Fibroblast of the aortic adventitia (primary cell): Measurements from ENCODE around the gene TAB2. TPM values are rescaled to one million over a fixed set of nuclear protein-coding genes. Genes with fewer than 3 reads are reported as not detected.
A peak's percentile ranks its signal among the peaks of the same experiment; 100 is the strongest.

Source experiments
- DNase-seq: peaks from one replicate; pipeline ENCODE4 v3.0.0-alpha.2; 2010; ENCODE audit warnings: low read depth
- H3K4me3 ChIP-seq: 2 replicates; pipeline ENCODE4 v1.5.1; 2011; ENCODE audit warnings: low read depth, mild to moderate bottlenecking, control low read depth, low read length, moderate library complexity
- total RNA-seq: library from RNA; depleted of rRNA; stranded (reverse); fragments of >200 nt; gene quantifications from 2 replicates; pipeline ENCODE4 v1.2.3, GENCODE V29; 2012; ENCODE audit warnings: low replicate concordance
- TF ChIP-seq, protein P1 (sequence below): IDR thresholded peaks from 2 replicates; pipeline ENCODE4 v1.5.1; 2011; ENCODE audit warnings: mild to moderate bottlenecking, low read length, control low read depth, inconsistent platforms; ENCODE audit not compliant: insufficient read depth

TAB2 gene, protein sequence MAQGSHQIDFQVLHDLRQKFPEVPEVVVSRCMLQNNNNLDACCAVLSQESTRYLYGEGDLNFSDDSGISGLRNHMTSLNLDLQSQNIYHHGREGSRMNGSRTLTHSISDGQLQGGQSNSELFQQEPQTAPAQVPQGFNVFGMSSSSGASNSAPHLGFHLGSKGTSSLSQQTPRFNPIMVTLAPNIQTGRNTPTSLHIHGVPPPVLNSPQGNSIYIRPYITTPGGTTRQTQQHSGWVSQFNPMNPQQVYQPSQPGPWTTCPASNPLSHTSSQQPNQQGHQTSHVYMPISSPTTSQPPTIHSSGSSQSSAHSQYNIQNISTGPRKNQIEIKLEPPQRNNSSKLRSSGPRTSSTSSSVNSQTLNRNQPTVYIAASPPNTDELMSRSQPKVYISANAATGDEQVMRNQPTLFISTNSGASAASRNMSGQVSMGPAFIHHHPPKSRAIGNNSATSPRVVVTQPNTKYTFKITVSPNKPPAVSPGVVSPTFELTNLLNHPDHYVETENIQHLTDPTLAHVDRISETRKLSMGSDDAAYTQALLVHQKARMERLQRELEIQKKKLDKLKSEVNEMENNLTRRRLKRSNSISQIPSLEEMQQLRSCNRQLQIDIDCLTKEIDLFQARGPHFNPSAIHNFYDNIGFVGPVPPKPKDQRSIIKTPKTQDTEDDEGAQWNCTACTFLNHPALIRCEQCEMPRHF
- 20.2 and 40.0 TPM in 2 replicates for total RNA-seq

GRCh38 chr6:149317644-149318571, at the start of gene TAB2:
TSS of gene TAB2 (plus strand) at chr6:149317712. CDS start at chr6:149369998, 52,286 bp downstream.
- TF ChIP-seq, protein P1, sequence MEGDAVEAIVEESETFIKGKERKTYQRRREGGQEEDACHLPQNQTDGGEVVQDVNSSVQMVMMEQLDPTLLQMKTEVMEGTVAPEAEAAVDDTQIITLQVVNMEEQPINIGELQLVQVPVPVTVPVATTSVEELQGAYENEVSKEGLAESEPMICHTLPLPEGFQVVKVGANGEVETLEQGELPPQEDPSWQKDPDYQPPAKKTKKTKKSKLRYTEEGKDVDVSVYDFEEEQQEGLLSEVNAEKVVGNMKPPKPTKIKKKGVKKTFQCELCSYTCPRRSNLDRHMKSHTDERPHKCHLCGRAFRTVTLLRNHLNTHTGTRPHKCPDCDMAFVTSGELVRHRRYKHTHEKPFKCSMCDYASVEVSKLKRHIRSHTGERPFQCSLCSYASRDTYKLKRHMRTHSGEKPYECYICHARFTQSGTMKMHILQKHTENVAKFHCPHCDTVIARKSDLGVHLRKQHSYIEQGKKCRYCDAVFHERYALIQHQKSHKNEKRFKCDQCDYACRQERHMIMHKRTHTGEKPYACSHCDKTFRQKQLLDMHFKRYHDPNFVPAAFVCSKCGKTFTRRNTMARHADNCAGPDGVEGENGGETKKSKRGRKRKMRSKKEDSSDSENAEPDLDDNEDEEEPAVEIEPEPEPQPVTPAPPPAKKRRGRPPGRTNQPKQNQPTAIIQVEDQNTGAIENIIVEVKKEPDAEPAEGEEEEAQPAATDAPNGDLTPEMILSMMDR, result no peak
- H3K4me3 ChIP-seq, result peak within 1 kb of the TSS; percentile 90
- no peak for DNase-seq

- TF ChIP-seq, protein P1, result no peak
- no peak for DNase-seq
- H3K4me3 ChIP-seq, result no peak overlapping the region
Measured at GRCh38 chr6:149268146-149268545, 49.4 kb upstream of the TAB2 start.

- TF ChIP-seq, protein P1, result no peak
- no peak for DNase-seq
- no peak overlapping the region for H3K4me3 ChIP-seq
Measured at GRCh38 chr6:149268768-149269167, 48.7 kb upstream of the TAB2 start.

- DNase-seq, result no peak
- no peak overlapping the region for H3K4me3 ChIP-seq
- TF ChIP-seq, protein P1, result no peak
Measured at GRCh38 chr6:149270616-149271015, 46.9 kb upstream of the TAB2 start.

DNA sequence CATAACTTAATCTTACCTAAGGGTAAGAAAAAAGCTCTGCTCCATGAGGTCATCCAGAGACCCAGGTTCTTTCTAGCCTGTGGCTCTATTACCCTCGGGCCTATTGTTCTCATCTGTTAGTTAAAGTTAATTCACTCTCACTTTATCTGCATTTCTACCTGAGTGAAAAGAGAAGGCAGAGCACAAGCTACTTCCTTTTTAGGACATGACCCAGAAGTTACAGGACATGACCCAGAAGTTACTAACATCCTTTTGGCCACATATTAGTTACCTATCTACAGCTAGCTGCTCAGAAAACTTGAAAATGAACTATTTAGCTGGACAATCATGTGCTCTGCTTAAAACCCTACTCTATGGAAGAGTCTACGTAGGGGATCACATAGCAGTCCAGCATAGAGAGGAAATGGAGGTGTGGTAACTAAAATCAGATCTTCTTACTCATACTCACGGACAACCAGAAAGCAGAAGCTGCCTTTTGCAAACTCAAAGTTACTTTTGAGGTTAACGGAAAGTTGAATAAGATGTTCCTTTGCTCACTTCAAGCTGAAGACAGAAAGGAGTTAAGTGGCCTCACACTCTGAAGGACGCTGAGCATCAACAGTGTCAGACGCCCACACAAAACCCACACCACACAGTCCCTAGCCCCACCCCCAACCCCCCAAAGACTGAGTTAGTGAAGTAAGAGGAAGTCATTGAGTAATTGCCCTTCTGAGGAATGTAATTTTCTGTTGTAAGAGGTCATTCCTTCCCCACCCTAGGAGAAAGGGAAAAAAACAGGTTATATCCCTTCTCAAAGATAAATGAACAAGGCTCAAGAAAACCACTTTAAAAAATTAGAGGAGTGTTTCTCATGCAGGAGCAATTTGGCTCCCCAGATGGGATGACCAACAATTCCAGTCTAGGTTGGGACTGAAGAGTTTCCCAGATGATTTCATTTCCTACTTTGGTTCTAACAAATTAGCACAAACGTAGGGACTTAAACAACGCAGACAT, 45.9 kb upstream of the TAB2 start:
- H3K4me3 ChIP-seq, result no peak overlapping the region
- no peak for DNase-seq
- TF ChIP-seq, protein P1, result no peak

GRCh38 chr6:149273318-149273717, 44.2 kb upstream of the TAB2 start:
- H3K4me3 ChIP-seq, result no peak overlapping the region
- no peak for DNase-seq
- TF ChIP-seq, protein P1, result no peak
